H1 (cell line): Measurements from ENCODE around the gene CDK19. TPM values are rescaled to one million over a fixed set of nuclear protein-coding genes. Genes with fewer than 3 reads are reported as not detected.

Source experiments
- CTCF ChIA-PET: fragments of 300-600 bp; sonication (Branson Sonifier 250); formaldehyde crosslinking; loops from one replicate; lab custom pipeline; 2021; ENCODE audit not compliant: partially characterized antibody; lab: Charles Lee
- POLR2A ChIA-PET: fragments of 300-600 bp; sonication (Branson Sonifier 250); formaldehyde crosslinking; loops from one replicate; lab custom pipeline; 2021; ENCODE audit warnings: inconsistent platforms; ENCODE audit not compliant: partially characterized antibody; lab: Charles Lee
- DNase-seq, 2 experiments: peaks; one replicate each; pipeline versions ENCODE4 v3.0.0 to v3.0.0-alpha.2; 2010 to 2022; ENCODE audit warnings: low spot score in 2 of 2, low read depth in 1 of 2, mixed read lengths in 1 of 2
- FAIRE-seq: peaks from 2 replicates; lab custom pipeline; 2011; peaks lifted over from hg19 to GRCh38; lab: Jason Lieb, UNC
- H2AFZ ChIP-seq: 2 replicates; pipeline ENCODE4 v1.8.1; 2012; ENCODE audit warnings: low read length, inconsistent platforms
- H2AK5ac ChIP-seq: 2 replicates; pipeline ENCODE4 v1.6.1; 2013; ENCODE audit warnings: low read depth, low read length
- H2BK120ac ChIP-seq: replicated peaks from 2 replicates; pipeline ENCODE3; 2013; ENCODE audit warnings: low read depth, low read length, inconsistent platforms
- H2BK12ac ChIP-seq: 2 replicates; pipeline ENCODE4 v1.6.1; 2013; ENCODE audit warnings: low read depth, low read length
- H2BK15ac ChIP-seq: 2 replicates; pipeline ENCODE4 v1.6.1; 2013; ENCODE audit warnings: low read length
- H2BK20ac ChIP-seq: 2 replicates; pipeline ENCODE4 v1.6.1; 2013; ENCODE audit warnings: low read length
- H2BK5ac ChIP-seq: 2 replicates; pipeline ENCODE4 v1.6.1; 2013; ENCODE audit warnings: low read depth, low read length
- H3K14ac ChIP-seq: 2 replicates; pipeline ENCODE4 v1.6.1; 2013; ENCODE audit warnings: inconsistent platforms; ENCODE audit not compliant: insufficient read length
- H3K18ac ChIP-seq: 2 replicates; pipeline ENCODE4 v1.6.1; 2013; ENCODE audit warnings: low read length; ENCODE audit errors: extremely low read depth
- H3K23ac ChIP-seq: 2 replicates; pipeline ENCODE4 v1.6.1; 2013; ENCODE audit warnings: inconsistent platforms; ENCODE audit not compliant: insufficient read length
- H3K23me2 ChIP-seq: 2 replicates; pipeline ENCODE4 v1.6.1; 2013; ENCODE audit warnings: low read depth, low read length
- H3K27ac ChIP-seq: 2 replicates; pipeline ENCODE4 v1.6.1; 2011; ENCODE audit warnings: low read depth, low read length, inconsistent platforms
- H3K27me3 ChIP-seq, 4 experiments: replicated peaks in 1 of 4; 1 replicate in 1 of 4; 2 replicates in 3 of 4; pipeline versions ENCODE4 v1.6.1 to v1.8.1; 2011 to 2013; ENCODE audit warnings: low read length in 3 of 4, mild to moderate bottlenecking in 3 of 4, inconsistent platforms in 2 of 4, mixed read lengths in 2 of 4, moderate library complexity in 1 of 4; ENCODE audit not compliant: control insufficient read depth in 3 of 4, insufficient read depth in 3 of 4; ENCODE audit errors: extremely low read depth in 1 of 4
- H3K36me3 ChIP-seq, 4 experiments: 2 replicates each; pipeline versions ENCODE4 v1.6.1 to v1.8.1; 2011 to 2013; ENCODE audit warnings: mild to moderate bottlenecking in 4 of 4, low read length in 3 of 4, moderate library complexity in 2 of 4, control low read depth in 1 of 4, inconsistent platforms in 1 of 4; ENCODE audit not compliant: insufficient read depth in 4 of 4, control insufficient read depth in 2 of 4
- H3K4ac ChIP-seq: replicated peaks from 2 replicates; pipeline ENCODE3; 2013; ENCODE audit warnings: low read length, low read depth, mixed read lengths, inconsistent platforms; ENCODE audit not compliant: insufficient read length
- H3K4me1 ChIP-seq, 4 experiments: replicated peaks in 1 of 4; 1 replicate in 1 of 4; 2 replicates in 3 of 4; pipeline versions ENCODE4 v1.6.1 to v1.8.1; 2011 to 2013; ENCODE audit warnings: low read length in 3 of 4, inconsistent platforms in 2 of 4, mixed read lengths in 1 of 4; ENCODE audit not compliant: insufficient read depth in 4 of 4, control insufficient read depth in 3 of 4
- H3K4me2 ChIP-seq, 2 experiments: 2 replicates each; pipeline versions ENCODE4 v1.6.1 to v1.8.1; 2011 to 2013; ENCODE audit warnings: low read depth in 2 of 2, low read length in 2 of 2, control low read depth in 1 of 2, inconsistent platforms in 1 of 2, mild to moderate bottlenecking in 1 of 2; ENCODE audit not compliant: insufficient read depth in 1 of 2
- H3K4me3 ChIP-seq, 4 experiments: fragments of 200-600, 300-600 bp in 1 of 4; sonication (generic), shearing (Covaris generic), sonication (Bioruptor Twin) in 1 of 4; 2 replicates each; pipeline versions ENCODE4 v1.5.1 to v1.8.1; 2011 to 2016; ENCODE audit warnings: low read length in 4 of 4, low read depth in 3 of 4, control low read depth in 2 of 4, inconsistent platforms in 2 of 4, mild to moderate bottlenecking in 2 of 4, mixed read lengths in 1 of 4, moderate library complexity in 1 of 4; ENCODE audit not compliant: insufficient read depth in 2 of 4; ENCODE audit errors: extremely low read depth in 1 of 4
- H3K56ac ChIP-seq: replicated peaks from 2 replicates; pipeline ENCODE3; 2013; ENCODE audit warnings: low read depth, mild to moderate bottlenecking, mixed read lengths, low read length, inconsistent platforms; ENCODE audit not compliant: insufficient read length
- H3K79me1 ChIP-seq: 2 replicates; pipeline ENCODE4 v1.6.1; 2013; ENCODE audit warnings: low read depth, low read length, control low read depth
- H3K79me2 ChIP-seq, 2 experiments: 2 replicates each; pipeline versions ENCODE4 v1.6.1 to v1.8.1; 2012 to 2013; ENCODE audit warnings: low read length in 2 of 2, mild to moderate bottlenecking in 2 of 2, inconsistent platforms in 1 of 2; ENCODE audit not compliant: insufficient read depth in 2 of 2, control insufficient read depth in 1 of 2
- H3K9ac ChIP-seq, 4 experiments: replicated peaks in 1 of 4; 1 replicate in 1 of 4; 2 replicates in 3 of 4; pipeline versions ENCODE4 v1.6.1 to v1.8.1; 2011 to 2013; ENCODE audit warnings: low read depth in 3 of 4, low read length in 3 of 4, control low read depth in 2 of 4, mild to moderate bottlenecking in 2 of 4, moderate library complexity in 2 of 4, inconsistent platforms in 1 of 4; ENCODE audit errors: extremely low read depth in 1 of 4
- H3K9me3 ChIP-seq, 2 experiments: 2 replicates each; pipeline versions ENCODE4 v1.6.1 to v1.8.1; 2012 to 2013; ENCODE audit warnings: mild to moderate bottlenecking in 2 of 2, moderate library complexity in 2 of 2, control low read depth in 1 of 2, inconsistent platforms in 1 of 2, low read depth in 1 of 2, low read length in 1 of 2, mixed read lengths in 1 of 2; ENCODE audit not compliant: insufficient read depth in 2 of 2
- H4K20me1 ChIP-seq, 2 experiments: replicated peaks in 1 of 2; 2 replicates each; pipeline versions ENCODE3 to v1.8.1; 2011 to 2013; ENCODE audit warnings: inconsistent platforms in 2 of 2, low read length in 2 of 2, mild to moderate bottlenecking in 1 of 2; ENCODE audit not compliant: insufficient read depth in 2 of 2, control insufficient read depth in 1 of 2
- H4K5ac ChIP-seq: 2 replicates; pipeline ENCODE4 v1.6.1; 2013; ENCODE audit warnings: low read length, low read depth, mixed read lengths, inconsistent platforms; ENCODE audit not compliant: insufficient read length
- H4K8ac ChIP-seq: 2 replicates; pipeline ENCODE4 v1.8.0; 2013; ENCODE audit warnings: mild to moderate bottlenecking, moderate library complexity, low read length, inconsistent platforms; ENCODE audit not compliant: insufficient read depth; ENCODE audit errors: extremely low read depth
- H4K91ac ChIP-seq: replicated peaks from 2 replicates; pipeline ENCODE3; 2013; ENCODE audit warnings: low read length, mixed read lengths, inconsistent platforms; ENCODE audit not compliant: insufficient read length
- SAP30 ChIP-seq: fragments of 300-600 bp; sonication (generic); IDR thresholded peaks from 2 replicates; pipeline ENCODE4 v1.7.1; 2012; ENCODE audit warnings: low read length, moderate library complexity, mild to moderate bottlenecking, inconsistent platforms; ENCODE audit not compliant: insufficient read depth, insufficient replicate concordance
- WGBS, 2 experiments: shearing (Covaris generic) in 1 of 2; methylation state at CpG; one replicate each; pipeline versions ENCODE4 v1.1.6 to v1.1.7; 2013 to 2015; ENCODE audit warnings: low lambda C conversion rate in 2 of 2, mixed read lengths in 2 of 2, inconsistent platforms in 1 of 2, low coverage in 1 of 2, missing lambda C conversion rate in 1 of 2; ENCODE audit not compliant: insufficient replicate concordance in 2 of 2, insufficient coverage in 1 of 2, insufficient read length in 1 of 2; ENCODE audit errors: extremely low coverage in 1 of 2, missing lambda C conversion rate in 1 of 2; 5-methylcytosine and 5-hydroxymethylcytosine counted together
- polyA plus RNA-seq, 7 experiments: library from polyadenylated mRNA; depleted of rRNA in 3 of 7; stranded (reverse) in 5 of 7; unstranded in 2 of 7; fragments of >200 nt in 5 of 7; fragments of 200-250 nt in 2 of 7; gene quantifications; 1 replicate in 5 of 7; 2 replicates in 1 of 7; 4 replicates in 1 of 7; pipeline versions ENCODE4 v1.2.1 to v1.2.3, GENCODE V29; 2011 to 2013; ENCODE audit warnings: missing spikeins in 2 of 7, mixed read lengths in 2 of 7
- total RNA-seq: library from RNA; stranded (reverse); fragmentation: NEBNext Ultra II Directional; extraction: Animal tissue kit (Norgen Biotek cat#: 25700); gene quantifications from 2 replicates; pipeline ENCODE4 v1.2.1, GENCODE V29; 2021

The CDK19 gene
- total and polyA plus RNA-seq, 2 of the 8 experiments (the other 6 are each of a cell fraction or from before 2014, with no cell fraction given): 4.9 to 12.6 TPM

- Histone ChIP-seq H3K4me2 (no peak overlapping the region), H3K27me3 (no peaks in the 10 kb centered on the region), H2BK15ac (no peak overlapping the region), H4K5ac (no peak overlapping the region), H2BK20ac (no peak overlapping the region), H3K9me3 (peaks cover 8 to 17% of the 10 kb centered on the region in 2 experiments; a peak in 2 of 4 replicates), H4K20me1 (peaks cover 0 to 2% of the 10 kb centered on the region in 2 experiments), H3K4ac (no peak overlapping the region), H3K79me2 (no peaks in the 10 kb centered on the region), H3K18ac (no peak overlapping the region), H2BK120ac (no peak overlapping the region), H3K79me1 (no peaks in the 10 kb centered on the region), H2BK5ac (no peak overlapping the region), H4K8ac (no peak overlapping the region), H3K23me2 (no peaks in the 10 kb centered on the region), H3K36me3 (peaks cover 0 to 5% (median 2%) of the 10 kb centered on the region in 4 experiments; a peak in 3 of 8 replicates), H3K27ac (no peak overlapping the region), H2AK5ac (no peak overlapping the region), H3K9ac (no peak overlapping the region), H3K4me1 (no peaks in the 10 kb centered on the region), H3K23ac (no peak overlapping the region), H3K4me3 (no peak overlapping the region), H3K56ac (no peak overlapping the region), H3K14ac (no peak overlapping the region), H2AFZ (no peak overlapping the region), H2BK12ac (no peak overlapping the region), H4K91ac (no peak overlapping the region)
- WGBS, 2 experiments: 90% methylated on average over 4 of the region's 4 CpGs; no CpG with 5 or more reads in 1 of the 2 experiments
- no peak for TF ChIP-seq SAP30
- FAIRE-seq: peak; percentile 19
- no peak for DNase-seq
- CTCF ChIA-PET: no interaction called here
- POLR2A ChIA-PET: interaction anchor here (0.5 kb wide), 1 partner anchor 74 kb away, joined by 3 read pairs; no protein-coding TSS in a partner anchor
These were observed 76.3 kb downstream of the CDK19 start for GRCh38 chr6:110738899-110739365.
